ENCODE results near the gene TSKS. TPM values are rescaled to one million over a fixed set of nuclear protein-coding genes. Genes with fewer than 3 reads are reported as not detected.

TSKS gene
- total RNA-seq, 1 experiment from 2014 or later: 0.28 TPM

- Histone ChIP-seq H3K9ac (ENCODE audit: extremely low read depth, insufficient read length, low read length) (peak overlapping the region; percentile 71), H2AFZ (ENCODE audit: low read length) (no peak overlapping the region)
- no CpG with 5 or more reads among the region's 11 CpGs for WGBS (ENCODE audit: extremely low coverage, insufficient read length, low lambda C conversion rate)
Measured at GRCh38 chr19:49812452-49812996, 49.4 kb upstream of the TSKS start.

More at GRCh38 chr19:49812452-49812996, 49.4 kb upstream of the TSKS start:
- Histone ChIP-seq H2BK15ac (ENCODE audit: low read depth, low read length) (no peak overlapping the region), H3K23me2 (ENCODE audit: insufficient read length, low read depth, low read length, poor library complexity, severe bottlenecking) (peaks cover 13% of the 10 kb centered on the region), H2BK12ac (ENCODE audit: insufficient read length, low read depth, low read length) (peak overlapping the region; percentile 47), H3K56ac (ENCODE audit: insufficient read length, low read depth, low read length) (no peak overlapping the region), H3K14ac (ENCODE audit: insufficient read depth, low read length) (peak overlapping the region; percentile 89), H3K27ac (ENCODE audit: insufficient read length, low read depth, low read length) (peak overlapping the region; percentile 71), H3K23ac (ENCODE audit: insufficient read length, low read depth, low read length) (no peak overlapping the region), H3K9me3 (ENCODE audit: control insufficient read depth, low read depth, low read length) (no peaks in the 10 kb centered on the region), H4K8ac (replicated peaks; ENCODE audit: insufficient read length, low read depth, low read length) (no peak overlapping the region), H3K4me1 (ENCODE audit: insufficient read depth, low read length) (peaks cover 3% of the 10 kb centered on the region), H2BK5ac (ENCODE audit: insufficient read length, low read length) (no peak overlapping the region), H3T11ph (ENCODE audit: low read length) (no peak overlapping the region), H3K27me3 (ENCODE audit: insufficient read depth, low read length) (no peaks in the 10 kb centered on the region), H2BK120ac (ENCODE audit: low read depth, low read length, poor library complexity, severe bottlenecking) (peak overlapping the region; percentile 63), H3K4ac (ENCODE audit: low read depth, low read length) (no peak overlapping the region), H2AK5ac (ENCODE audit: insufficient read length, low read length) (no peak overlapping the region), H3K4me2 (ENCODE audit: insufficient read depth, insufficient read length, low read length) (peak overlapping the region; percentile 84), H3K79me1 (ENCODE audit: insufficient read depth, low read depth, low read length, poor library complexity, severe bottlenecking) (no peaks in the 10 kb centered on the region), H4K20me1 (ENCODE audit: control insufficient read depth, insufficient read depth, insufficient read length) (no peaks in the 10 kb centered on the region), H3K18ac (ENCODE audit: insufficient read length, low read depth, low read length) (peak overlapping the region; percentile 79), H4K5ac (ENCODE audit: insufficient read length, low read depth, low read length) (peak overlapping the region; percentile 50), H3K79me2 (ENCODE audit: insufficient read depth, low read length) (no peaks in the 10 kb centered on the region), H4K91ac (ENCODE audit: insufficient read length, low read depth, low read length) (peak overlapping the region; percentile 14), H2BK20ac (ENCODE audit: low read depth, low read length, poor library complexity, severe bottlenecking) (no peak overlapping the region)
- peaks cover 18 to 39% of the 10 kb centered on the region in 2 experiments for H3K4me1 Mint-ChIP-seq
- no peaks in the 10 kb centered on the region; a peak in 1 of 5 replicates for H3K9me3 Mint-ChIP-seq
- peak overlapping the region; percentile 97 to 100 (median 100); a peak in 4 of 7 replicates for H3K27ac Mint-ChIP-seq
- DNase-seq: no peak
- H3K36me3 Mint-ChIP-seq (ENCODE audit: insufficient read depth in 1 of 3, low read depth in 3 of 3): peaks cover 4 to 9% (median 7%) of the 10 kb centered on the region in 3 experiments; a peak in 5 of 7 replicates
- no peak for TF ChIP-seq CTCF (conservative IDR thresholded peaks at IDR 0.05)
- H3K4me3 Mint-ChIP-seq: peak overlapping the region; percentile 90 to 96
- peaks cover 7% of the 10 kb centered on the region for H3K27me3 Mint-ChIP-seq (ENCODE audit: low read depth)

All from H9 (cell line).